GM21447 (cell line): ENCODE measurements around the gene PAX8.
A peak's percentile ranks its signal among the peaks of the same experiment; 100 is the strongest.

Experiments
- ATAC-seq: cut with Tn5 transposase; IDR thresholded peaks from one replicate; pipeline ENCODE4 v1.9.1; 2021; ENCODE audit not compliant: unreplicated experiment

Gene PAX8

DNA sequence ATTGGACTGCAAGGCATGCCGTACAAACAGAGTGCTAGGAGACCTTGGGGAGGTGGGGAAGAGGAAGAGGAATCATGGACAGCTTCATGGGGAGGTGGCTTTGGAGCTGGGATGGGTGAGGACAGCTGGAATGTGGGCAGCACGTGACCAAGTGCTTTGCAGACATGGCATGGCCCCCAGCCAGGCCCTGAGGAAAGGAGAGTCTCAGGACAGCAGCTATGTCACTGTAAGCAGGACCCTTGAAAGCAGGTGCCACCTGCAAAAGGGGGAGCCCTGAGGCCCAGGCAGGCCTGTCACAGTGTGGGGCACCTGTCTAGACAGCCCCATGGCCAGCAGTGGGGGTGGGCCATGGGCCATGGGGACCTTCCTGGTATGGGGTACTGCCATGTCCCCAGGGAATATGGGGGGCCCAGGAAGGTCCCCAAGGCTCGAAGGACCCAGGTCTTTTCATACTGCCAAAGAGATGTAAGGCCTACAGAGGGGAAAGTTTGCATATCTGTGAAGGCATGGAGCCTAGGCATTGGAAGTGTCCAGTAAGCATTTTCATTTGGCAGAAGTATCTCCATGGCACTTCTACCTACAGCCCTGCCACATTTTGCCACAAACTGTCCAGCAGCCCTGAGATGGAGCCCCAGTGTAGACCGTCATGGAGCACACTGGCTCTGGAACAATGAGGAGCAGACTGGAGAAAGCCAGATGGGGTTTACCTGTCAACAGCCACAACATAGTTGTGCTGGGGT lies 9.9 kb downstream of the PAX8 start:
- no peak for ATAC-seq

DNA sequence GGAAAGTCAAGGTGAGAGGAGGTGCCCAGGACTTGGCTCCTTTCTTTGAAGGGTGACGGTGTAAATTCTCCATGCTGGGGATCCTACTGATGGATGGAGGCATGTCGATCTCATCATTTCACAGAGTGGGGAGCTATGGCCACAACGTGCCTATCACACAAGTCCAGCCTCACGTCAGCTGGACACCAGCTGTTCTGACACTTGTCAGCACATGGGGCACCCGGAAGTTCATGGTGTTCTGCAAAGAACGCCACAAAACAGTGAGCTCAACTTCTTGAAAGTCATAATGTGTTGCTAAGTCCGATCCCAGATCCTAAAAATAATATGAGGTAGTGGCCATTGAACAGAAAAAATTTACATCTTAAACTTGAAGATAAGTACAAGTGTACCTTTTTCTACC lies 12.3 kb downstream of the PAX8 start:
- no peak for ATAC-seq

DNA sequence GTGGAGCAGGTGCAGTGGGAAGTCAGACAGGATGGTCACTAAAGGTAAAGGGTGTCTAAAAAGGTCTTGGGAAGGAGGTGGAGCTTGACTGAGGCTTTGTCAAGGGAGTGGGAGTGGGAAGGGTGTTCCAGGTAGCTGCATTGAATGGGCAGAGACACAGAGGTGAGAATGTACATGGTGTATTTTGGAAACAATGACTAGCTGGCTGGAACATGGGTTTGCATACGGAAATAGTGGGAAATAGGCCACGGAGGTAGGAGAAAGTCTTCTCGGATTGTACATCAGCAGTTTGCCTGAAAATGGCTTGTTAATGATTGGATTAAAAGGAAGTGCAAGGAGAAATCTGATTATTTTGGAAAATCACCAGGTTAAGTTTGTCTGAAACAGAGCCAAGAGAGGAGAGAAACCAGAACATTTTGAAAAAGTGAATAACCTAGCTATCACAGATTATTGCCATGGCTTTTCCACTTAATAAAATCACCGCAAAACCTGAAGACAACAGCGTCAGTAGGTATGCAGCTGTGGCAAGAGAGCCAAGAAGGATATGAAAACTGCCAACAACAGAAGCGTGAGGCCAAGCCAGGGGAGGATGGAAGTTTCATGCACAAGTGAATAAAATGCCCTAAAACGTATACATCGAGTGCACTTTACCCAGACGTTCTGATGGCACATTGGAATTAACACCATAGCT lies 13.9 kb downstream of the PAX8 start:
- no peak for ATAC-seq

DNA sequence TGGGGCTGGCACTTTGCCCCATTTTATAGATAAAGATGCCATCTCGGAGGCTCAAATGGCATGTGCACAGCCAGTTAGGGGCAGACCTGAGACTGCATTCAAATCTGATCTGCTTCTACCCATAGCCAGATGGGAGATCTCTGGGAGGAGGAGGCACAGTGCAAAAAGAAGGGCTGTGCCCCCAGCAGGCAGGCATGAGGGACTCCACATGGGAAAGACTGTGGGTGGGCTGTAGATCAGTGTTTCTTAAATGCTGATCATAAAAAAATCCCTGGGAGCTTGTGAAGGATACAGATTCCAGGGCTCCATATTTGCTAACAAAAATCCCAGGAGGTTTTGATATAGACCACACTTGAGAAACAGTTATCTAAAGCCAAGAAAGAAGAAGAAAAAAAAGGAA lies 15.2 kb downstream of the PAX8 start:
- ATAC-seq = no peak

DNA sequence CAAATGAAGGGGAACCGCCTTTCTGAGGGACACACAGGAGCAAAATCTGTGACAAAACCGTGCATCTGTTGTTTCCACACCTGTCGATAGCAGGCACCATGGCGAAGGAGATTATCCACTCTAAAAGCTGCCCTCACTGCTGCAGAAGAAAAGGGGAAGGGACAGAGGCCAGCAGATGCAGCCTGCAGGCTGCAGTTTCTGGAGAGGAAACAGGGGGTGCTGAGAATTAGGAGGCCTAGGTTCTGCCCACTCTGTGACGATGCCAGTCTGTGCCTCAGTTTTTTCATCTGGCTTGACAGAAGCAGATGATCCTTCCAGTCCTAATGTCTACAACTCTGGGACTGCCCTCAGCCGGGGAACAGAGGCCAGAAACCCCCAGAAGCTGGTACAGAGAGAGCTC lies 17.7 kb downstream of the PAX8 start:
- no peak for ATAC-seq

DNA sequence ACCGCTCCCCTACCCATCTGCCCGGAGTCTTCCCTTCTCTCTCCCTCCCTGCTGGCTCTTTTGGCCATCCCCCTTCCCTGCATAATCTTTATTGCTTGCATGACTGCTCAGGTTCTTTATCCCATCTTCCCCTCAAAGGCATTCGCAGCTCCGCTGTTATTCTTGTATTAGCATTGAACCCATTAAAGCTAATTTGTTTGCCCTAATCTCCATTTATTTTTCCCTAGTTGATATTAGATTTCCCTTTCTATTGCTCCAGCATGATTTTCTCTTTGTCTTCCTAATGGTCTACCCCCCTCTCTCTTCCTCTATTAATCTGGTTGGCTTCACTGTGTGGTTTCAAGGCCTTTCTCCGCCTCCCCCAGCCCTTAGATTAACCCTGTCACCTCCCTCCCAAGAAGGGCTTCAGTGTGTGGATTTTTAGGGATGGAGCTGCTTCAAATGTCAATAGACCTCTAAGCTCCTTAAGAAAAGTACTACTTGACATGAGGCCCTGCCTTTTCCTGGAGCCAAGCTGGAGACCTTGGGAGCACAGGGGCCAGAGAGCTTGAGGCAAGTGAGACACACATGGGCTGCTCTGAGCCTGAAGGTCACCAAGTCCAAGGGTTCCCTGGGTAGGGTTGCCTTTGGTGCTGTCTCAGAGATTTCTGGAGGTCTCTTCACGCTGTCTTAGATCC lies 20.1 kb downstream of the PAX8 start:
- ATAC-seq = no peak

DNA sequence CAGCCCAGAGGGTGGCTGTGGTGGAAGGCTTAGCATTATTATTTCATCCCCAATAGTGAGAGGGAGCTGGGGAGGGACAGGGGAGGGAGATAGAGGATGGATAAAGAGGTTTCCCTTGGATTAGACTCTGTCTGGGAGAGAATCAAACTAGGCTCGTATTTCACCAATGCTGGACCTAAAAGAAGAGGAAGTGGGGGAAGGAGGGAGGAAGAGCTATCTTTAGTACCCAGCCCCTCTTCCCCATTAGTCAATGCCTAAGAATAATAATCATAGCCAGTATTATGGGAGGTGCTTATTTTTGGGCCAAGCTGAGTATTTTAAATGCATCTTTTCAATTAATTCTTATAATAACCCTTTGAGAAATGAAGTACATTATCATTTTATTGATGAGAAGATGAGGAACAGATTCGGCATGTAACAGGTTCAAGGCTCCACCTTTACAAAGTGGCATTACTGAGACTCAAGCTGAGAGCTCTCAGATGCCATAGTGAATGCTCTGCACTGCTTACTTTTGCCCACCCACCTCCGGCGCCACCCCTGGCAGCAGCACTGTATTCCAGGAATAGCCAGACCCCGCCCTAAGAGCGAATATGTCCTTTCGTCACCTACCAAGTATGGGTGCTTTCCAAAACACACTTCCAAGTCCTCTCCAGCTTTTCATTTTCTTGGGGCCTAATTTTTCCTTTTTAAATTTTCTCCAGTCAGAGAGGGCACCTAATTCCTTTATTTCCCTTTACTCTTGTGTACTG lies 21.0 kb downstream of the PAX8 start:
- no peak for ATAC-seq

DNA sequence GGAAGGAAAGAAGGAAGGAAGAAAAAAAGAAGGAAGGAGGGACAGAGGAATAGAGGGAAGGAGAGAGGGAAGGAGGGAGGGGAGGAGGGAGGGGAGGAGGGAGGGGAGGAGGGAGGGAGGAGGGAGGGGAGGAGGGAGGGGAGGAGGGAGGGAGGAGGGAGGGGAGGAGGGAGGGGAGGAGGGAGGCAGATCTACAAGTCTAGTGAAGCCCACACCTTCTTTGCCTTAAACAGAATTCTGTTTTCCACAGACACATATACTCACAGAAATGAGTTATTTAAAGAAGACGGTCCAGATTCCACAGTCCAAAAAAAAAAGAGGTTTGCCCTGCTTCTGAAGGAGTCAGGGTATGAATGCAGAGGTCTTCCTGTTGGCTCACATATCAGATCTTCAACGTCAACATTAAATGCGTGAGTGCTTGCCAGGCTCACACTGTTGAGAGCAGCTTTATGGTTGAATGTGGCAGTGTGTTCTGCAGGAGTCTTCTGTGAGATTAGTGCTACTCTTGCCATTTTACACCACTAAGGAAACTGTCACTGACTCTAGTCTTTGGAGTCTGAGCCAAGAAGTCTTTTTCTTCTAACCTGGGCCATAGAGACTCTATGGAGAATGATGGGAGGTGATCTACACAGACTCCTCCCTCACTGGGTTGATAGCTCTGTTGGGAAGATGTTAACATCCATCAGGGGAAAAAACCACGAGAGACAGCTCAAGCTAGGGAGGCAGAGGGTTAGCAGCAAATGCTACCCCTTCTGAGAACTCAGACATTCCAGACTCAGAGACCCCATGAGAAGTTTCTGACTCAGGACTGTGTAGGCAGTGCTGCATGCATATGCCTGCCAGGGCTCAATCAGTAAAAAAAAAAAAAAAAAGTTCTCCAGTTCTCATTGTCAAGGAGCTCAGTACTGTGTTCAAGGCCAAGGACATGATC lies 23.3 kb downstream of the PAX8 start:
- ATAC-seq = no peak

DNA sequence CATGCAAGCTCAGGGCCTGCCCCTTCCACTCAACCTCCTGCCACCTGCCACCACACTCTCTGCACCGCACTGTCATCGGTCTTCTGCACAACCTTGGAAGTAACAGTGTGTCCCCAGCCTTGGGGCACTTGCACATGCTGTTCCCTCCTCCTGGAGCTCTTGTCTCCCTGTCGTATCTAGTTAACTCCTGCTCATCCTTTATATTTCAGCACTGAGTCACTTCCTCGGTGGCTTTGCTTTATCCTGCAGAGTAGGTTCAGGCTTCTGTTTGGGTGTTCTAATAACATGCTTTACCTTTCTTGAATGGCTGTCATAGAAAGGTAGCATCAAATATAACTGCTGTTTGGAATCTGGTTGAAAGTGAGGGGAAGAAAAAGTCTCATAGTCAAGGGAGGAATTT lies 25.3 kb downstream of the PAX8 start:
- no peak for ATAC-seq

DNA sequence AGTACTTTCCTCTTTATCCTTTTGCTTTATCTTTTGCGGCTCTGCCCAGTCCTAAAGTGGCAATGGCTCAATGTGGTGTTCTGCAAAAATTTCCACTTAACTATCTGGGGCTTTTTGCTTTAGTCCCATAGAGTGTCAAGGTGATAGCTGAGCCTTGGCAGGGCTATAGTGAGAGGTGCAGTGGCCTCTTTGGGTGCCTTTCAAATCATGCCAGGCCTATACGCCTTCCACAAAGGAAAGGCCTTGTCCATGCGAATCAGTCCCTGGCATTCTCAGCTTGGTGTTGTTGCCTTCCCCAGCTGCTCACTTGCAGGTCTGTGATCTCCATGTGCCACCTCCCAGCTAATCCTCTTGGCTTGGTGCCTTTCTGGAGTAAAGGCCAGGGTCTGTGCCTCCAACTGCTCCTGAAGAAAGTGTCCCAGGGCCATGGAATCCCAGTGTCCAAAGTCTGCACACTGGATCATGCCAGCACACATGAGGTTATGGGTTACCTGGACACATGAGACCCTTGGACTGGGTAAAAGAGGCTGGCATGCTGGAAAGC lies 26.6 kb downstream of the PAX8 start:
- no peak for ATAC-seq

DNA sequence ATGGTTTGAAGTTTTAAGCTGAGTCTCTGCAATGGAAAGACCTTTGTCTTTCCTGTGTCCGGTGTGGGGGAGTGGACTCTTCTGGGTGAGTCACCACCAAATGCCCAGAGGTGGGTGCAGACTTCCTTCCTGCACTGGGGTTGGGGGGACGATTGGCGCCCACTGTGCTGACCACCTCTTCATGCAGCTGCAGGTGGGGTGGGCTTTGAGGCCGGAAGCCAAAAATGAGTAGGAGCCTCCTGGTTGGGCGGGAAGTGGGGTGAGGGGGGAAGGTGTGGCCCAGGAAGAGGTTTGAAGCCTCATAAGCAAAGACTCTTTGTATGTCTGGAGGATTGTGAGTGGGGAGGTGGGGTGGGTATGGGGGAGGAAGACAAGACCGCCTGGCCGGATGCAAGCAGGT lies 27.6 kb downstream of the PAX8 start:
- no peak for ATAC-seq

DNA sequence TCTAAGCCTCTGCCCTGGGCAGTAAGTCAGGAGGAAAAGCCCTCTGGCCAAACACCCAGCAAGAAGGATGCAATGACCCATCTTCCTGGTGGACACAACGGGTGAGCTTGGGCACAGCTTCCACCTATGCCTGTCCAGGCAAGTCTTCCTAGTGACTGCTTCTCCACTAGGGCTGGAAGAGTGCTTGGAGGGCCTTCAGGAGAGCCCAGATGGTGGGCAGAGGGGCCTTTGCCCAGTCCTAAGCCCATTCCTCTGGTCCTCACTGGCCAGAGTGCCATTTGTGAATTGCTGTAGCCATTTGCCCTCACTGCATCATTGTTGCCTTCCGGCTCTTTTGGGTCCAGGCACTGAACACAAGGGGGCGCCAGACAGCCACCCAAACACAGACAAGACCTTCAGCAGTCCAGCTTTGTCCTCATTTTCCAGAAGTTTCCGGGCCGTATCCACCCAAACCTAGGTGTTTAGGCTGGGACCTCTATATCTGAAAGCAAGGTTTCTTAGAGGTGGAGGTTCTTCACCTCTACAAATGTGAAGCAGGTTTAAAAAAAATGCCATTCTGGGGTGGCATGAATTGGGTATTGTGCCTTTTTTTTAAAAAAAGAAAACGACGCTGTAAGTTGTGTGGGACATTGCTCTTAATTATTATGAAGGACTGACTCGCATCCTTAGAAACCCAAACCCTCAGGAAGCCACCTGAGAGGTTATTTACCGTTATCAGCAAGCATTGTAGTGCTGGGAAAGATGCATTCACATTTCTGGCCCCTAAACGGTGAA lies 29.5 kb downstream of the PAX8 start:
- ATAC-seq = peak; percentile 70

DNA sequence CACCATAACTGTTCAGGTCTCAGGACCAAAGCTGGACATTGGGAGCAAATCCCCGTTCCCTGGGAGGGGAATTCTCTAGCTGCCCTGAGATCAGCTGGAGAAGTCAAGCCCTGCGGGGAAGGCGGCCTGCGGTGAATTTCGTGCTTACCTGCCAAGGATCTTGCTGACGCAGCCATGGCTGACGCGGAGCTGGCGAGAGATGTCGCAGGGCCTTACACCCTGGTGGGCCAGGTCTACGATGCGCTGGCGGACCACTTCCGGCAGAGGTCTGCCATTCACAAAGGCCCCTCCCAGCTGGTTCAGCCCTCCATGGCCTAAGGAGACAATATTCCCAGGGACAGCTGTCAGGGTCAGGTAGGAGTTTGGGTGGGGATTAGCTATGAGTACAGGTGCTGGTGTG lies 32.1 kb downstream of the PAX8 start:
- no peak for ATAC-seq

DNA sequence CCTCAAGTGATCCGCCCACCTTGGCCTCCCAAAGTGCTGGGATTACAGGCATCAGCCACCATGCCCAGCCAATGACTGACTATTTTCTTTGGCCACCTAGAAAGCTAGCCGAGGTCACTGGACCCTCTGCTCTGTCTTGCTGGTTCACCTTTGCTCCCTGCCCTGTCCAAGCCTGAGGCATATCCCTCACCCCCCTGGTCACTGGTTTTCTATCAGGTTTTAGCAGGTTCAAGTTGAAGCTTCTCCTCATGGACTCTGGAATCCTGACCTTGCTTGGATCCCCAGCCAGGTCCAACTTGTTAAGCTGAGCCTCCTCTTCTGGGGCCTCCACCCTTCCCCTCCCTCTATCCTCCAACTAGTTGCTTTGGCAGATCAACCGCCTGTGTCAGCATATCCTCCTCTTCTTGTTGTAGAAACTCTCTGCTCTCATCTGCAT lies 33.4 kb downstream of the PAX8 start:
- ATAC-seq = no peak

DNA sequence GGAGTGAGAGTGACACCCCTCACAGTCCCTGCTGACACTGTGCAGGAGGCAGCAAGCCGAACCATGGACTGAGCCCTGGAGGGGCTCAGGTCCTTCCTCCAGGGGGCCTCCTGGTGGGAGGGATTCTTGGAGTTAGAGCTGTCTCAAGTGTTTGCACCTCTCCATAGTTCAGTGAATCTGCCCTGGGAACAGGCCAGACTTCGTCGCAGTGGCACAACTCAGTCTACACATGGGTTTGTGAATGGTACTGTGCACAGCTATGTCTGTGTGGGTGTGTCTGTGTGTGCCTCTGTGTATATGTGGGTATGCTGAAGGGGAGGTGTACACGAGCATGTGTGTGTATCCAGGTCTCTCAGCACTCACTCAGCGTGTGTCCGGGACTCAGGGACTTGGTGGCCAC lies 36.4 kb downstream of the PAX8 start:
- ATAC-seq = no peak

DNA sequence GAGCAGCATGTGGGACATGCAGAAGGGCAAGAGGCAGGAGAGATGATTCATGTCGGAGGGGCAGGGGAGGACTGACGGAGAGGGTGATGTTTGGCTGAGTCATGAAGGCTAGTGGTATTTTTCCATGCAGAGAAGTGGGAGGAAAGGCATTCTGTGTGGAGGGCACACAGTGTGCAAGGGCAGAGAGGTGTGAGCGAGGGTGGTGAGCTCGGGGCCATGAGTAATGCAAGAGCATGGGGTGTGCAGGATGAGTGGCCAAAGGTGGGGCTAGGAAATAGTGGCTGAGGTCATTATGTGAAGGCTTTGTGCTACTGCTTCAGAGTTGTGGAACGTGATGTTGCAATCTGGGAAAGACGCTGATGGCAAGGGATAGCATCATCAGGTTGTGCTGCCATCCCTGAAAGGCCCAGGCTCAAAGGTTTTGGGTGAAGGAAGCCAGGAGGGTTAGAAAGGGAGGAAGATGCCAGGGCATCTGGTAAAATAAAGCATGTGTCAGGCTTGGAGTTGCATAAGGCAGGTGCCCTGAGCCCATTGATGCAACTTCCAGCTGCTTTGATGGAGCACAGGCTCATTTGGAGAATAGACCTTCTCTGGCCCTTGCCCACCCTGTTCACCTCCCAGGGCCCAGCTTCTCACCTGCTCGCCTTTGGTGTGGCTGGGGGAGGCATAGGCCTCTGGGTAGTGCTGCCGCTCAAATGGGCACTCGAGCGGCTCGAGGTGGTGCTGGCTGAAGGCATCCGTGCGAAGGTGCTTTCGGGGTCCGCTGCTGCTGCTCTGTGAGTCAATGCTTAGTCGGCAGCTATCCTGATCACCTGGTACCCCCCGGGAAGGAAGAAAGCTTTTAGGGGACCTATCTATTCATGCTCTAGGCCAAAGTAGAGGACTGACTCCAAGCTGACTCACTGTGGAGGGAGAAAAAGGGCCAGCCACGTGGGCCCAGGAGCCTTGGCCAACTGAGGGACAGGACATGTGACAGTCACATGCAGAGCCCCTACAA lies 37.5 kb downstream of the PAX8 start:
- no peak for ATAC-seq

DNA sequence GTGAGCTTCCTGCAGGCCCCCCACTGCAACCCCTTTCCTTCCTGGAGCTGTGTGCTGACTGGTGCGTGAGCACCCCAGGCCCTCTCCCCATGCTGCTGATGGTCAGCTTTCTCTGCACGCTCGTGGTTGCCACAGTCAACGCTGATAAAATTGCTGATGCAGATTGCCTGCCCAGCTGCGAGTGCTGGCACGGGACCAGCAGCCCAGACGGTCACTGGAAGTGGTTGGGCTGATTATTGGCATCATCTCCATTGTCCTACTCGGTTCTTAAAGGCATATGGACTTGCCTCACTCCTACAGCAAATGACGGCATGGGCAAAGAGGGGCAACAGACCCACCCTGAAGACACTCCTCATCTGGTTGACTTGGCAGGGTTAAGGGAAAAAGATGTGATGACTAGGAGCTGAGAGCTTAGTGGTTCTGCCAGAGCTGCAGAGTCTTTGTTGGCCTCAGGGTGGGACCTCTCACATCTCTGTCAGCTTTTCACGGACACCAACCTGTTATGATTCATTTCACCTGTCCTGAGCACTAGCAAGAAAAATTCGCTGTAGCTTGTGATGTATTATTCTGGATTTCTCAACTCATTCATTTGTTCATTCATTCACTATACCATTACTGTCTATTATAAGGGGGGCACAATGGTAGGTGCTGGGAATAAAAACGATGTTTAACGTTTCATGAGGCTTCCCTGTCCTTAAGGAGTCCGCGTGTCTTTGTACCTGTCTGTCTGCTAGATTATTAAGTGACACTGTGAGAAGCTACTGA lies 38.4 kb downstream of the PAX8 start:
- ATAC-seq = no peak
